Ovary (tissue), 3 donors: ENCODE data around the gene SUPT20HL1.

Experiments used
- EP300 ChIP-seq: sonication (generic); formaldehyde crosslinking; IDR thresholded peaks from one replicate; pipeline ENCODE4 v1.6.1; 2017; ENCODE audit warnings: antibody characterized with exemption
- POLR2A ChIP-seq: fragments of 450-650 bp; IDR thresholded peaks from one replicate; pipeline ENCODE4 v1.6.1; 2017; ENCODE audit warnings: antibody characterized with exemption, mild to moderate bottlenecking, moderate library complexity
- TF ChIP-seq, protein P1 (sequence below), 3 donors: fragments of 450-650 bp in 2 of 3; fragments of 200-600 bp in 1 of 3; IDR thresholded peaks; one replicate each; pipeline versions ENCODE4 v1.5.1 to v1.8.0; 2016 to 2022; ENCODE audit warnings: antibody characterized with exemption in 3 of 3, mild to moderate bottlenecking in 1 of 3
- donor health status: DM: no; HTN: no; CAD: no.

DNA sequence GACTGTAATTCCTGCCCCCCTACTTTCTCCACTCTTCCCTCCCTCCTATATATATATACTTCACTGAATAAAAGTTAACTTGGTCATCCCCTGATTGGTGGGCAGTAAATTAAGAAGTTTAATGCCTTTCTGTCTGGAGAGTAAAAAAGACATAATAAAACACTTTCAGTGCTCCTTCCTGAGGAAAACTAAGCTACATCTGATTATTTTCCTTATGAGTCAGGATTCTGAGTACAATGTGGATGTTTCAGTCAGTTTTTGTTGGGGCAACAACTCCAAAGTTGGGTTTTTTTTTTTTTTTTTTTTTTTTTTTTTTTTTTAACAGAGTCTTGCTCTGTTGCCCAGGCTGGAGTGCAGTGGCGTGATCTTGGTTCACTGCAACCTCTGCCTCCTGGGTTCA is 24.6 kb upstream of the SUPT20HL1 start:
- TF ChIP-seq, protein P1, sequence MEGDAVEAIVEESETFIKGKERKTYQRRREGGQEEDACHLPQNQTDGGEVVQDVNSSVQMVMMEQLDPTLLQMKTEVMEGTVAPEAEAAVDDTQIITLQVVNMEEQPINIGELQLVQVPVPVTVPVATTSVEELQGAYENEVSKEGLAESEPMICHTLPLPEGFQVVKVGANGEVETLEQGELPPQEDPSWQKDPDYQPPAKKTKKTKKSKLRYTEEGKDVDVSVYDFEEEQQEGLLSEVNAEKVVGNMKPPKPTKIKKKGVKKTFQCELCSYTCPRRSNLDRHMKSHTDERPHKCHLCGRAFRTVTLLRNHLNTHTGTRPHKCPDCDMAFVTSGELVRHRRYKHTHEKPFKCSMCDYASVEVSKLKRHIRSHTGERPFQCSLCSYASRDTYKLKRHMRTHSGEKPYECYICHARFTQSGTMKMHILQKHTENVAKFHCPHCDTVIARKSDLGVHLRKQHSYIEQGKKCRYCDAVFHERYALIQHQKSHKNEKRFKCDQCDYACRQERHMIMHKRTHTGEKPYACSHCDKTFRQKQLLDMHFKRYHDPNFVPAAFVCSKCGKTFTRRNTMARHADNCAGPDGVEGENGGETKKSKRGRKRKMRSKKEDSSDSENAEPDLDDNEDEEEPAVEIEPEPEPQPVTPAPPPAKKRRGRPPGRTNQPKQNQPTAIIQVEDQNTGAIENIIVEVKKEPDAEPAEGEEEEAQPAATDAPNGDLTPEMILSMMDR (IDR thresholded peaks at IDR 0.05): no peak
- TF ChIP-seq EP300 (no peak), POLR2A (no peak)
